H1 (cell line): ENCODE results near the gene TNIP1. TPM values are rescaled to one million over a fixed set of nuclear protein-coding genes. Genes with fewer than 3 reads are reported as not detected.

Source experiments
- ASH2L ChIP-seq: fragments of 200-600, 300-600 bp; sonication (generic); IDR thresholded peaks from one replicate; pipeline ENCODE4 v1.7.1; 2017; ENCODE audit warnings: low read length
- RAD21 ChIP-seq, 2 experiments: IDR thresholded peaks in 1 of 2; conservative IDR thresholded peaks in 1 of 2; 2 replicates each; pipeline ENCODE4 v1.6.1; 2011; ENCODE audit warnings: low read depth in 2 of 2, low read length in 2 of 2, improper control_type of control experiment in 1 of 2, inconsistent platforms in 1 of 2, mild to moderate bottlenecking in 1 of 2, moderate library complexity in 1 of 2
- SUZ12 ChIP-seq: fragments of 200-600 bp; sonication (generic); IDR thresholded peaks from 2 replicates; pipeline ENCODE4 v1.6.1; 2012; ENCODE audit warnings: mild to moderate bottlenecking, inconsistent platforms, low read length, moderate library complexity, mixed read lengths
- YY1 ChIP-seq: IDR thresholded peaks from 2 replicates; pipeline ENCODE4 v1.6.1; 2011; ENCODE audit warnings: low read depth, mild to moderate bottlenecking, low read length
- polyA plus RNA-seq, 7 experiments: library from polyadenylated mRNA; depleted of rRNA in 3 of 7; stranded (reverse) in 5 of 7; unstranded in 2 of 7; fragments of >200 nt in 5 of 7; fragments of 200-250 nt in 2 of 7; gene quantifications; 1 replicate in 5 of 7; 2 replicates in 1 of 7; 4 replicates in 1 of 7; pipeline versions ENCODE4 v1.2.1 to v1.2.3, GENCODE V29; 2011 to 2013; ENCODE audit warnings: missing spikeins in 2 of 7, mixed read lengths in 2 of 7
- total RNA-seq: library from RNA; stranded (reverse); fragmentation: NEBNext Ultra II Directional; extraction: Animal tissue kit (Norgen Biotek cat#: 25700); gene quantifications from 2 replicates; pipeline ENCODE4 v1.2.1, GENCODE V29; 2021
- TF ChIP-seq, protein P1 (sequence below): IDR thresholded peaks from 2 replicates; pipeline ENCODE4 v1.6.1; 2012; ENCODE audit warnings: inconsistent platforms

TNIP1 gene
- total and polyA plus RNA-seq, 2 of the 8 experiments (the other 6 are each of a cell fraction or from before 2014, with no cell fraction given), result 14.2 to 31.9 TPM

DNA sequence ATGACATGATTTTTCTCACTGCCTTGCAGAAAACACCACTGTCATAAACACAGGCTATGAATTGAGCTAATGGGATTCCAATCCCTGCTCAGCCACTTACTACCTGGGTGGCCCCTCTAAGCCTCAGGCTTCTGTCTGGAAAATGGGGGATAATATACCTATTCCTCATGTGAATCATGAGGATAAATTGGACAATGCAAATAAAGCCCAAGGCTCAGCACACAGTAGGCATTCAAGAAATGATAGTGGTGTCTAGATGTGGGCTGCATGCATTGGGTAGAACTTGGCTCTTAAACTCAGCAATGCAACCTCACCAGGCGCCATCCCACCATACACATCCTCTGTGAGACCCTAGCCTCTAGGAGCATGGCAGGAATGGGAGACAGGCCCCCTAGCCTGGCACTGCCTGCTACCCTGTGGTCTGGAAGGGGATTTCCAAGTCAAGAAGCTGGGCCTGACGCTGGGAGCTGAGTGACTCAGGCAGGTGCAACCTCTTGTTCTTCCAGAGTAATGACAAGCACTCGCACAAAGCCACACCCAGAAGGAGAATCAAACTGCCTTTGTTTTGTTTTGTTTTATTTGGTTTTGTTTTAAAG is 2.3 kb upstream of the TNIP1 start (continued):
- TF ChIP-seq YY1 (no peak), ASH2L (no peak), RAD21 (IDR thresholded peaks at IDR 0.05 in 1 of 2, conservative IDR thresholded peaks at IDR 0.05 in 1 of 2; ENCODE audit: low read depth in 2 of 2, low read length in 2 of 2) (no peak), SUZ12 (no peak)
- TF ChIP-seq, protein P1, sequence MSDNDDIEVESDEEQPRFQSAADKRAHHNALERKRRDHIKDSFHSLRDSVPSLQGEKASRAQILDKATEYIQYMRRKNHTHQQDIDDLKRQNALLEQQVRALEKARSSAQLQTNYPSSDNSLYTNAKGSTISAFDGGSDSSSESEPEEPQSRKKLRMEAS, result no peak
